ENCODE measurements around the gene AOPEP. TPM values are rescaled to one million over a fixed set of nuclear protein-coding genes. Genes with fewer than 3 reads are reported as not detected.

Gene AOPEP
- total and polyA plus RNA-seq, 8 donors: 73.9 to 407 (median 101) TPM

DNA sequence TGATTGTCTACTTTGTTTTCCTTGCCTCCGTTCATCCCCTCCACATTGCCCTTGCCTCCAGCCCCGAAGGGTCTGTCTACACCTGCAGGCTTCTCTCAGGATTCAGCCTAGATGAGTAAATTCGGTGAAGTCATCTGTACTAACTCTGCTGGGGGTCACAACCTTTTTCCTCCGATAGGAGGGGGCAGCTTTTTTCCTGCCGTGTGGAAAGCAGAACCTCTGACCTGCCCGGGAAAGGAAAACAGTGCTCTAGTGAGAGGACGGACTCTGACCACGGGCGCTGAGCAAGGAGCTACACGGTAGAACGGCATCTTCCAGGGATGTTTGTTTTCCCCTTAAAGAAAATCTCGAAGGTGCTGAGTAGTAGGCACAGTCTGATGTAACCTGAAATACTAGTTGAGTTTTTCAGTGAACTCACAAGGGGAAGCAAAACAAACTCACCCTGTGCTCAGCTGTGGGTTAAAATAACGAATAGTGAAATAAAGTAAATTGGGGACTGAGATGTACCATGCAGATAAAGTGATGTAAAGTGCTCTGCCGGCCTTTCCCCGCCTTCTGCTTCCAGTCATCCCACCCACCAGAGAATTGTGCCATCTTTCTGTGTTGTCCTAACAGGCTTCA lies 281.8 kb downstream of the AOPEP start:
- H3K36me3 ChIP-seq: peaks cover 5 to 17% (median 11%) of the 10 kb centered on the region in 4 donors
- peak in 1 of 2 donors; percentile 62 for DNase-seq
- H3K27ac ChIP-seq: peak overlapping the region; percentile 77 to 100 (median 99)
- H3K4me1 ChIP-seq: peaks cover 20 to 60% (median 42%) of the 10 kb centered on the region in 4 donors
- no peak for TF ChIP-seq POLR2AphosphoS5 (IDR thresholded peaks at IDR 0.05)
- TF ChIP-seq EP300 (IDR thresholded peaks at IDR 0.05): no peak
- TF ChIP-seq, protein P1, sequence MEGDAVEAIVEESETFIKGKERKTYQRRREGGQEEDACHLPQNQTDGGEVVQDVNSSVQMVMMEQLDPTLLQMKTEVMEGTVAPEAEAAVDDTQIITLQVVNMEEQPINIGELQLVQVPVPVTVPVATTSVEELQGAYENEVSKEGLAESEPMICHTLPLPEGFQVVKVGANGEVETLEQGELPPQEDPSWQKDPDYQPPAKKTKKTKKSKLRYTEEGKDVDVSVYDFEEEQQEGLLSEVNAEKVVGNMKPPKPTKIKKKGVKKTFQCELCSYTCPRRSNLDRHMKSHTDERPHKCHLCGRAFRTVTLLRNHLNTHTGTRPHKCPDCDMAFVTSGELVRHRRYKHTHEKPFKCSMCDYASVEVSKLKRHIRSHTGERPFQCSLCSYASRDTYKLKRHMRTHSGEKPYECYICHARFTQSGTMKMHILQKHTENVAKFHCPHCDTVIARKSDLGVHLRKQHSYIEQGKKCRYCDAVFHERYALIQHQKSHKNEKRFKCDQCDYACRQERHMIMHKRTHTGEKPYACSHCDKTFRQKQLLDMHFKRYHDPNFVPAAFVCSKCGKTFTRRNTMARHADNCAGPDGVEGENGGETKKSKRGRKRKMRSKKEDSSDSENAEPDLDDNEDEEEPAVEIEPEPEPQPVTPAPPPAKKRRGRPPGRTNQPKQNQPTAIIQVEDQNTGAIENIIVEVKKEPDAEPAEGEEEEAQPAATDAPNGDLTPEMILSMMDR (IDR thresholded peaks at IDR 0.05): no peak
- no peak for TF ChIP-seq POLR2A (IDR thresholded peaks at IDR 0.05)
- intact Hi-C loops (cut with DNase I; ENCODE audit: low total_unique reads): no loop called here
- H3K4me3 ChIP-seq: peak overlapping the region; percentile 63 to 83 (median 72)
- WGBS, 5 donors: 13 to 26% (median 20%) methylated on average over 15 of the region's 15 CpGs
- peaks cover 0 to 7% (median 0%) of the 10 kb centered on the region in 3 donors for H3K27me3 ChIP-seq
- no peaks in the 10 kb centered on the region for H3K9me3 ChIP-seq

DNA sequence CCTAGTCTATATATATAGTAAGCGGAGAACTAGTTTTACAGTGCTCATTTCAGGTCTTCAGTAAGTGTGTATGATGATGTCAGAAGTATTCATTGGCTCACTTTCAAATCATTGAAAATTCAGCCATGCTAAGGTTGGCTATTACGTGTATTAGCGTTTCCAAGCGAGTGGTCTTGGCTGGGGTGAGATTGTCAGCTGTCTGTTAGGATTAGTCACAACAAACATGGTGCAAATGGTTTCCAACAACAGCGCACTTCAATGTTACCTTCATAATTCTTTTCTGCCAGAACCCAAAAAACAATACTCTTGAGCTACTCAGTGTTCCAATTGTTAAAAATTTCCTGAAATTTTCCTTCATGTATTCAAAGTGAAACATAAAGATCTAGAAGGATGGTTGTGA lies 283.0 kb downstream of the AOPEP start:
- intact Hi-C loops (cut with DNase I; ENCODE audit: low total_unique reads): no loop called here

DNA sequence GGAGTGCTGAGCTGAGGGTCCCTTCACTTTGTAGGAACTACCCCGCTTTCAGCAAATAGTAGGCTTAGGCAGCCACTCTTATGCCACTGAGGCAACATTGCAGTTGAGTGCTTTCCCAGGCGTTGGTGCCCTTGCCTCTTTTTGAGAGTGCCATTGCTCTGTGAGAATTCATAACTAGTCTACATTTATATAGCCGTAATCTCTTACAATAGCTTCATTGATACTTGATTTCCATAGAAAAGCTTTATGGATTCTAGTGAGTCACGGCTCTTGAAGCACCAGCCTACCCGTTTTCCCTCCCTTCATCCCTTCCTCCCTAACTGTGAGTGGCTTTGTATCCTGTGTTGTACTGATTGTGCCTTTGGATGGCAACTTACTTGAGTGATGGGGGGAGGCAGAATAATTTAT lies 283.9 kb downstream of the AOPEP start:
- no peaks in the 10 kb centered on the region for H3K9me3 ChIP-seq
- H3K27me3 ChIP-seq: no peaks in the 10 kb centered on the region
- 64 to 84% (median 70%) methylated on average over 5 of the region's 5 CpGs for WGBS, 5 donors
- DNase-seq: no peak
- peaks cover 9 to 72% (median 44%) of the 10 kb centered on the region in 4 donors for H3K4me1 ChIP-seq
- intact Hi-C loops (cut with DNase I; ENCODE audit: low total_unique reads): no loop called here
- peak overlapping the region in 1 of 4 donors; percentile 0 for H3K4me3 ChIP-seq
- H3K36me3 ChIP-seq: peaks cover 5 to 29% (median 15%) of the 10 kb centered on the region in 4 donors
- peak in 1 of 3 donors; percentile 14 for TF ChIP-seq POLR2AphosphoS5 (IDR thresholded peaks at IDR 0.05)
- TF ChIP-seq, protein P1 (IDR thresholded peaks at IDR 0.05): no peak
- peak overlapping the region in 4 of 5 donors; percentile 55 to 99 (median 99) for H3K27ac ChIP-seq

More for the DNA sequence above, 283.0 kb downstream of the AOPEP start:
- peaks cover 0 to under 1% (median 0%) of the 10 kb centered on the region in 3 donors for H3K27me3 ChIP-seq
- 60 to 87% (median 83%) methylated on average over 5 of the region's 5 CpGs for WGBS, 5 donors
- no peak overlapping the region for H3K4me3 ChIP-seq
- peaks cover 5 to 20% (median 12%) of the 10 kb centered on the region in 4 donors for H3K36me3 ChIP-seq
- TF ChIP-seq POLR2AphosphoS5 (IDR thresholded peaks at IDR 0.05) (peak in 1 of 3 donors; percentile 25), POLR2A (IDR thresholded peaks at IDR 0.05) (no peak)
- TF ChIP-seq, protein P1 (IDR thresholded peaks at IDR 0.05): no peak
- peak overlapping the region in 4 of 5 donors; percentile 99 to 100 (median 99) for H3K27ac ChIP-seq
- no peaks in the 10 kb centered on the region for H3K9me3 ChIP-seq
- H3K4me1 ChIP-seq: peaks cover 9 to 63% (median 40%) of the 10 kb centered on the region in 4 donors
- peak in 1 of 2 donors; percentile 54 for DNase-seq

DNA sequence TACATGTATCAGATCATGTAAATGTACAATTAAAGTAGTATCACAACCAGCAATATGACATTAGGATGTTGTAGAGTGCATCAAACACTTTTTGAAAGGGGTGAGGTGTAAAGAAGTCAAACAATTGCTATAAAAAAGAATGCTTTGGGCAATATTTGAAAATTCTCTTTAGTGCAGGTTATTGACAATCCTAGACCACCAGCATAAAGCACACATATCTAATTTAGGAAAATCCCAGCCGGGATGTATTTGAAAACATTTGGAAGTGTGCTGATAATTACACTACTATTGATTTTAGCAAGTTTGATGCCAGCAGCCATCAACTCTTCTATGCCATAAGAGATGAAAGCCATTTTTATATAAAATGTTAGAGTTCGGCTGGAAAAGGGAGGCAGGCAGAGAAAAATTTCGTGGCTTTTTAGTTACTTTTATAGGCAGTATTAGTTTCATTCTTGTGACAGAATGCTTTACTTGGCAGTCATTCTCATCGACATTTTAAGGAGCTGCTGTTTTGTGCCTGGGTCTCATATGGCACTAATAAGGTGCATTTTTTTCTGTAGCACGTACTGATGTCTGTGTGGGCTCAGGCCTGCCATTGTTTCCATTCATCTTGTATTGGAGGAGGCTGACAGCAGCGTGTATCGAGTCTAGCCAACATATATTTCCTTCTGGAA lies 285.7 kb downstream of the AOPEP start:
- Histone ChIP-seq H3K27me3 (no peaks in the 10 kb centered on the region), H3K36me3 (peaks cover 15 to 46% (median 31%) of the 10 kb centered on the region in 4 donors), H3K27ac (peak overlapping the region in 4 of 5 donors; percentile 55 to 99 (median 99)), H3K4me3 (peak overlapping the region in 1 of 4 donors; percentile 7), H3K9me3 (no peaks in the 10 kb centered on the region), H3K4me1 (peaks cover 9 to 76% (median 45%) of the 10 kb centered on the region in 4 donors)
- 56 to 77% (median 63%) methylated on average over 7 of the region's 7 CpGs for WGBS, 5 donors
- intact Hi-C loops (cut with DNase I; ENCODE audit: low total_unique reads): no loop called here
- TF ChIP-seq, protein P1 (IDR thresholded peaks at IDR 0.05): no peak
- no peak for DNase-seq
